DMS53 treated with DMSO at 0.1 percent for 48 hours (cell line): ENCODE data around the gene C1orf198.

Source experiments
- DNase-seq: peaks from one replicate; lab custom pipeline; 2025; ENCODE audit not compliant: unreplicated experiment; lab: John Stamatoyannopoulos, UW

C1orf198 gene

GRCh38 chr1:230790026-230790425, 78.3 kb downstream of the C1orf198 start:
- DNase-seq = no peak

DNA sequence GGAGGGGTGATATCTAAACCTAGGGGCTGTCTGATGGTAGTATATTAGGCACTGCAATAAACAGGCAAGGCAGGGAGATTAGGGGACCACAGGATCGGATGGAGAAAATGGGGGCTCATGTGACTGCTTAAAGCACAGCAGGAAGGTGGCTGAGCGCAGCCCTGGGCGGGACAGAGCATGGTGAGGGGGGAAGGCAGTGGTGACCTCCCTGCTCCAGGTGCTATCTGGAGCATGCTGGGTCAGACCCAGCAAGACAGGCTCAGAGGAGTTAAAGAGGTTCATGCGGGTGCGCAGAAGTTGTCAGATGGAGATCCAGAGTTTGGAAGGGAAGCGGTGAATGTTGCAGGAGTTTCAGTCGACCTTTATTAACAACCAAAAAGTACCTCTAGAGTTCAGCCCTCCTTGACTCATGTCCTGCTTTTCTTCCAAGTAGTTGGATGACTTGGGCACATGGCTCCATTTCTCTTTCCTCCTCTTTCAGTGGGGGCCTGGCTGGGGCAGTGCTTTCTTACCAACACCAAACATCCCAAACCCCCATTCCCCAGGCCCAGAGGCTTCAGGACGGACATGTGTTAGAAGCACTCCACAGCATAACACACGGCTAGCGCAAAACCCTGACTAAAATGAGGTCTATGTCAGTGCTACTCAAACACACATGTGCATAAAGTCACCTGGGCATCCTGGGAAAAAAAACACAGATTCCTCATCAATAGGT, 79.6 kb downstream of the C1orf198 start:
- DNase-seq = no peak

GRCh38 chr1:230787471-230787870, 80.8 kb downstream of the C1orf198 start:
- no peak for DNase-seq
